Gastrocnemius medialis (tissue), 4 donors: ENCODE results near the gene PRAMEF10. TPM values are rescaled to one million over a fixed set of nuclear protein-coding genes. Genes with fewer than 3 reads are reported as not detected.
A peak's percentile ranks its signal among the peaks of the same experiment; 100 is the strongest.
"Not testable (repeated sequence)": the region's sequence is repeated elsewhere in the genome, so short reads cannot be mapped to it uniquely, and the experiment has no call there.

Source experiments
- ATAC-seq, 2 donors: fragments of 150-250 bp; one replicate each; pipeline ENCODE4 v1.9.1; 2016
- DNase-seq, 2 donors: peaks; one replicate each; pipeline ENCODE4 v3.0.0-alpha.2; 2019
- H3K27ac ChIP-seq, 4 donors: fragments of 200-600 bp; sonication (generic); 1 replicate in 1 of 4; 2 replicates in 3 of 4; pipeline ENCODE4 v1.5.1; 2016 to 2018; ENCODE audit warnings: mild to moderate bottlenecking in 2 of 4, moderate library complexity in 1 of 4
- H3K27me3 ChIP-seq, 3 donors: fragments of 200-600 bp; sonication (generic) in 2 of 3; 1 replicate in 1 of 3; 2 replicates in 2 of 3; pipeline versions ENCODE4 v1.5.1 to v1.6.0; 2016 to 2019; ENCODE audit warnings: mild to moderate bottlenecking in 1 of 3, moderate library complexity in 1 of 3
- H3K36me3 ChIP-seq, 2 donors: fragments of 200-600 bp; sonication (generic) in 1 of 2; one replicate each; pipeline ENCODE4 v1.5.1; 2017 to 2018
- H3K4me1 ChIP-seq, 2 donors: fragments of 200-600 bp; sonication (generic) in 1 of 2; one replicate each; pipeline ENCODE4 v1.5.1; 2016 to 2017; ENCODE audit warnings: mild to moderate bottlenecking in 2 of 2
- H3K4me3 ChIP-seq, 4 donors: fragments of 200-600 bp; sonication (generic) in 3 of 4; 1 replicate in 1 of 4; 2 replicates in 3 of 4; pipeline ENCODE4 v1.5.1; 2016 to 2019; ENCODE audit warnings: mild to moderate bottlenecking in 2 of 4
- H3K9me3 ChIP-seq, 3 donors: fragments of 200-600 bp; sonication (generic) in 2 of 3; 1 replicate in 1 of 3; 2 replicates in 2 of 3; pipeline ENCODE4 v1.5.1; 2016 to 2019
- CTCF ChIP-seq, 5 experiments: fragments of 450-650 bp in 3 of 5; fragments of 200-600 bp in 2 of 5; sonication (generic) in 2 of 5; IDR thresholded peaks in 4 of 5; conservative IDR thresholded peaks in 1 of 5; 1 replicate in 4 of 5; 2 replicates in 1 of 5; pipeline ENCODE4 v1.5.1; 2016 to 2019; ENCODE audit warnings: antibody characterized with exemption in 5 of 5, mild to moderate bottlenecking in 3 of 5, moderate library complexity in 3 of 5
- in situ Hi-C, 4 donors: fragments of 200-750 bp; cut with MboI; loops; one replicate each; pipeline versions ENCODE4 v1.15.0 to v1.8.0; 2017; ENCODE audit warnings: low sequenced_read_pairs in 4 of 4
- intact Hi-C: fragments of 100-400 bp; cut with DNase I; formaldehyde crosslinking; loops from one replicate; pipeline ENCODE4 v1.15.1; 2023; ENCODE audit warnings: low total_unique reads
- total RNA-seq, 4 donors: library from RNA; depleted of rRNA; stranded (reverse); fragments of >200 nt; gene quantifications; one replicate each; pipeline versions ENCODE4 v1.1.0 to v1.2.3, GENCODE V29; 2016

PRAMEF10 gene
- total RNA-seq = not detected

GRCh38 chr1:12898170-12898569, at the start of gene PRAMEF10:
Gene PRAMEF10, minus strand, starts transcription at chr1:12898270. Its CDS starts 2,423 bp downstream, at chr1:12895847.
- H3K4me1 ChIP-seq, DNase-seq, H3K27me3 ChIP-seq, in situ Hi-C loops, intact Hi-C loops, ATAC-seq, H3K27ac ChIP-seq, H3K9me3 ChIP-seq, H3K4me3 ChIP-seq, H3K36me3 ChIP-seq: not testable (repeated sequence)

GRCh38 chr1:12947480-12947879, 49.4 kb upstream of the PRAMEF10 start, which contains the start of gene PRAMEF6:
Gene PRAMEF6, minus strand, starts transcription at chr1:12947580. Its CDS starts 5,062 bp downstream, at chr1:12942518.
- H3K27me3 ChIP-seq, H3K9me3 ChIP-seq, ATAC-seq, H3K4me3 ChIP-seq, H3K27ac ChIP-seq, in situ Hi-C loops, intact Hi-C loops, H3K4me1 ChIP-seq, H3K36me3 ChIP-seq, DNase-seq: not testable (repeated sequence)

DNA sequence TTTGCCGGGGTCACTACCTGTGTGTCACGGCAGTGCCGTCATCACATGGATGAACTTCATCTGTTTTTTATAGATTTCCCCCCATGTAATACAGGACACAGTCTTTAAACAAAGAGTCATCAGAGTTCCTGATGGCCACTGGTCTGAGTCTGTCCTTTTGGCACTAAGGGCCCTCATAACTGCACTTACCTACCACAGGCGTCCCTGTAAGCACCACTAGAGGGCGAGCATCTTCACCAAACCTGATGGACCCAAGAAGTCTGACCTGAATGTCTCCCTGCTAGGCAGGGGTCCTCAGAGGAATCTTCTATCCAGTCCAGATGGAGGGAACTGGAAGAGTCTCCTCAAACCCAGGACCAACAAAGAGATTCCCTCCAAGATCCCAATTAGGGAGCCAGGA, 26.3 kb upstream of the PRAMEF10 start:
- ATAC-seq, H3K27ac ChIP-seq, H3K4me3 ChIP-seq, intact Hi-C loops, in situ Hi-C loops, H3K36me3 ChIP-seq, H3K4me1 ChIP-seq, DNase-seq, H3K27me3 ChIP-seq, H3K9me3 ChIP-seq: not testable (repeated sequence)

- DNase-seq, H3K4me3 ChIP-seq, H3K36me3 ChIP-seq, intact Hi-C loops, H3K4me1 ChIP-seq, in situ Hi-C loops, H3K27ac ChIP-seq, H3K9me3 ChIP-seq, H3K27me3 ChIP-seq, ATAC-seq: not testable (repeated sequence)
- TF ChIP-seq CTCF (IDR thresholded peaks at IDR 0.05 in 4 of 5, conservative IDR thresholded peaks at IDR 0.05 in 1 of 5) = peak in 1 of 5 experiments; percentile 20
Measured at GRCh38 chr1:12921749-12922148, 23.7 kb upstream of the PRAMEF10 start.

DNA sequence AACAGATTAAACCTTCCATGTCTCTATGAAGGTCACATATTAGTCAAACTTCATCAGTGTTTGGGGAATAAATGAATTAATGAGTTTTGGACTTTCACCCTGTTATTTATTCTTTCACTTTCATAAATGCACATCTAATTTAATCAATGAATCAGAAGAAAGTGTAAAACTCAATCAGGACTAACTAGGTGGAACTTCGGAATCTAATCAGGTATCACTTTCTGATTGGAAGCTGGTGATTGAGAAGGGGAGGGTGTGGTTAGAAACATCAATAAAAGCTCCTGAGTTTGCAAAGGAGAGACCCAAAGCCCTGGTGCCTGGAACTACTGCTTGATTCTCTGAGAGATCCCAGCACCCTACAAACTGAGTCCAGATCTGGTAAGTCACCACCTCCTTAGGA, 18.2 kb upstream of the PRAMEF10 start, which contains the start of gene PRAMEF7:
Gene PRAMEF7 (plus strand): TSS at position 301 of the 400 bp plus-strand sequence. CDS start 1,083 bp downstream, outside the sequence.
- H3K4me3 ChIP-seq, H3K9me3 ChIP-seq, H3K27me3 ChIP-seq, intact Hi-C loops, in situ Hi-C loops, ATAC-seq, H3K4me1 ChIP-seq, H3K27ac ChIP-seq, H3K36me3 ChIP-seq, DNase-seq: not testable (repeated sequence)

DNA sequence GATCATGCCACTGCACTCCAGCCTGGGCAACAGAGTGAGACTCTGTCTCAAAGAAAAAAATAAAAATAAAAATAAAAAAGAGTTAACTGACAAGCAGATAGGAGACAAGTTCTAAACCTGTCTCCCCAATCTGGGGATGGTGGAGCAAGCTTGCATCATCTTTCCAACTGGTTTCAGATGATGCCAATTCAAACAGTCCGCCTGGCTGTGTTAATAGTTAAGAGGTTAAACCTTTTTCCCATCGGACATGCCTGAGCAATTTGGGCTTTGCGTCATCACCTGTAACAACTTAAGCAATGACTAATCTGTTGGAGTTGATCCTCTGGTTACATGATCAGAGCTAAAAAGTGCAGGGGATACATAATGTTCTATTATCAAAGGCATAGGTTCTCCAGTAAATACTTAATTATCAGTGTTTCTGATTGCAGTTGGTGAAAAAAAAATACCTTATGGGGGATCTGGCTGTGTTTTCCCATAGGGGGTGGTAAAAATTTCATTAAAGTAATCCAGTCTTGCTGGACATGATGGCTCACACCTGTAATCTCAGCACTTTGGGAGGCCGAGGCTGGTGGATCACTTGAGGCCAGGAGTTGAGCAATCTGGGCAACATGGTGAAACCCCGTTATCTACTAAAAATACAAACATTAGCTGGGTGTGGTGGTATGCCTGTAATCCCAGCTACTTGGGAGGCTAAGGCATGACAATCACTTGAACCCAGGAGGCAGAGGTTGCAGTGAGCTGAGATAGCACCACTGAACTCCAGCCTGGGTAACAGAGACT, 5.9 kb upstream of the PRAMEF10 start:
- DNase-seq, H3K4me3 ChIP-seq, H3K36me3 ChIP-seq, ATAC-seq, H3K9me3 ChIP-seq, in situ Hi-C loops, H3K27ac ChIP-seq, H3K27me3 ChIP-seq, intact Hi-C loops, H3K4me1 ChIP-seq: not testable (repeated sequence)

DNA sequence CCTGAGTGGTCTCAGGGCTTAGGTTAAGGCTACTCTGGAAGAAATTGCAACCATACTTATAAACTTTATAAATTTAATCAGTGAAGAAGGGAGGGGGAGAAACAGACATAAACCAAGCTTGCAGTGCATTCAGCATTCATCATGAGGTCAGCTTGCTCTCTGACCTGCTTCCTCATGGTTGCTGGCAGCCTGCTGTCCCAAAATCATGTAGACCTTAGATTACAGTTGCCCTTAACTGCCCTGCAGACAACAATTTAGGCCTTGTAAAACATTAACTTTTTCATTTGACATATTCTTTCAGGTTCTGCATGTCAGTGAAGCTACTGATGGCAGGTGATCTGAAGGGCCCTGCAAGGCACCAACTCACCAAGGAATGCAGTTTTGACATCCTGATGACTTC, 1.1 kb upstream of the PRAMEF10 start:
- ATAC-seq, in situ Hi-C loops, intact Hi-C loops, H3K4me3 ChIP-seq, H3K9me3 ChIP-seq, H3K4me1 ChIP-seq, H3K36me3 ChIP-seq, H3K27ac ChIP-seq, DNase-seq, H3K27me3 ChIP-seq: not testable (repeated sequence)

DNA sequence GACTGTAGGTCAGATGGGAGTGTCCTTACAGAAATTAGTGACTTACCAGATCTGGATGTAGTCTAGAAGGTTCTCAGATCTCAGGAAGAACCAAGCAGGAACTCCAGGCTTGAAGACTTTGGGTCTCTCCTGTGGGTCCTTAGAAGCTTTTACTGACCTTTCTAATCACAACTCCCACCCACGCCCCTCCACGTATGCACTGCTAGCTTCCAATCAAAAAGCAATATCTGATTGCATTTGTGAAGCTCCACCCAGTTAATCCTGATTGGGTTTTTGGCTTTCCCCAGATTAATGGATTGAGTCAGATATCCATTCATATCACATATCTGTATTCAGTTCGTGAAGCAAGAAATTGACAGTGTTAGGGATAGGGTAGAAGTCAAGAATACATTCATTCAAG, 12.0 kb downstream of the PRAMEF10 start, which contains the start of gene PRAMEF4:
Gene PRAMEF4 (minus strand): TSS at position 101 of the 400 bp plus-strand sequence. CDS start 2,807 bp downstream, outside the sequence.
- H3K9me3 ChIP-seq, DNase-seq, ATAC-seq, H3K4me1 ChIP-seq, H3K4me3 ChIP-seq, intact Hi-C loops, H3K27me3 ChIP-seq, in situ Hi-C loops, H3K27ac ChIP-seq, H3K36me3 ChIP-seq: not testable (repeated sequence)

GRCh38 chr1:12878453-12878852, 19.6 kb downstream of the PRAMEF10 start:
- ATAC-seq, H3K36me3 ChIP-seq, H3K27me3 ChIP-seq, H3K4me3 ChIP-seq, H3K9me3 ChIP-seq, H3K27ac ChIP-seq, in situ Hi-C loops, H3K4me1 ChIP-seq, intact Hi-C loops, DNase-seq: not testable (repeated sequence)

GRCh38 chr1:12863131-12863880, 34.8 kb downstream of the PRAMEF10 start:
- in situ Hi-C loops, H3K4me1 ChIP-seq, intact Hi-C loops, H3K4me3 ChIP-seq, H3K9me3 ChIP-seq, H3K27me3 ChIP-seq, ATAC-seq, H3K36me3 ChIP-seq, H3K27ac ChIP-seq, DNase-seq: not testable (repeated sequence)
